CD4-positive, alpha-beta T cell (primary cell): ENCODE results near the gene G3BP1. TPM values are rescaled to one million over a fixed set of nuclear protein-coding genes. Genes with fewer than 3 reads are reported as not detected.

Source experiments
- ATAC-seq: fragments of 200-7000 bp; cut with Tn5 transposase; one replicate; pipeline ENCODE4 v1.10.0; 2022; ENCODE audit warnings: mild to moderate bottlenecking; ENCODE audit not compliant: poor library complexity
- CTCF ChIA-PET: fragments of 350-600 bp; sonication (Branson Sonifier 250); formaldehyde crosslinking; loops from one replicate; lab custom pipeline; 2021; ENCODE audit warnings: antibody characterized with exemption, inconsistent platforms; lab: Charles Lee
- POLR2A ChIA-PET: fragments of 350-600 bp; sonication (Branson Sonifier 250); formaldehyde crosslinking; loops from one replicate; lab custom pipeline; 2021; ENCODE audit warnings: antibody characterized with exemption, inconsistent platforms; lab: Charles Lee
- DNase-seq, 14 experiments: peaks; one replicate each; pipeline ENCODE4 v3.0.0-alpha.2; 2013 to 2020; ENCODE audit warnings: mixed read lengths in 2 of 14
- H3K27ac ChIP-seq, 2 donors: one replicate each; pipeline versions ENCODE4 v1.5.1 to v1.7.0; 2013; ENCODE audit warnings: low read length in 2 of 2, low read depth in 1 of 2, mild to moderate bottlenecking in 1 of 2
- H3K27me3 ChIP-seq, 2 experiments: 1 replicate in 1 of 2; 2 replicates in 1 of 2; pipeline versions ENCODE4 v1.6.1 to v1.7.0; 2013; ENCODE audit warnings: low read length in 2 of 2, control low read depth in 1 of 2, mild to moderate bottlenecking in 1 of 2, moderate library complexity in 1 of 2; ENCODE audit not compliant: insufficient read depth in 2 of 2, control insufficient read depth in 1 of 2
- H3K36me3 ChIP-seq: one replicate; pipeline ENCODE4 v1.6.1; 2013; ENCODE audit warnings: low read length, control low read depth; ENCODE audit not compliant: insufficient read depth
- H3K4me1 ChIP-seq: one replicate; pipeline ENCODE4 v1.6.1; 2013; ENCODE audit warnings: low read length, control low read depth; ENCODE audit not compliant: insufficient read depth
- H3K4me3 ChIP-seq: one replicate; pipeline ENCODE4 v1.5.1; 2013; ENCODE audit warnings: mild to moderate bottlenecking, low read length, moderate library complexity
- H3K9me3 ChIP-seq, 2 experiments: 1 replicate in 1 of 2; 2 replicates in 1 of 2; pipeline versions ENCODE4 v1.6.1 to v1.7.0; 2013; ENCODE audit warnings: low read length in 2 of 2, mild to moderate bottlenecking in 2 of 2, control low read depth in 1 of 2, moderate library complexity in 1 of 2; ENCODE audit not compliant: control insufficient read depth in 1 of 2, insufficient read depth in 1 of 2
- H3K27ac Mint-ChIP-seq: one replicate; pipeline ENCODE4 v1.8.0; 2020; ENCODE audit warnings: mixed read lengths
- H3K27me3 Mint-ChIP-seq: one replicate; pipeline ENCODE4 v1.8.0; 2021; ENCODE audit warnings: mixed read lengths
- H3K36me3 Mint-ChIP-seq: one replicate; pipeline ENCODE4 v1.8.0; 2021; ENCODE audit warnings: low read depth, mixed read lengths
- H3K4me1 Mint-ChIP-seq: one replicate; pipeline ENCODE4 v1.8.0; 2021; ENCODE audit warnings: low read depth, mixed read lengths
- H3K4me3 Mint-ChIP-seq: one replicate; pipeline ENCODE4 v1.8.0; 2020; ENCODE audit warnings: mild to moderate bottlenecking, mixed read lengths
- H3K9me3 Mint-ChIP-seq: one replicate; pipeline ENCODE4 v1.8.0; 2020; ENCODE audit warnings: mixed read lengths
- CTCF ChIP-seq: fragments of 200-600 bp; IDR thresholded peaks from one replicate; pipeline ENCODE4 v1.8.0; 2022; ENCODE audit warnings: antibody characterized with exemption, mild to moderate bottlenecking
- intact Hi-C, 2 experiments: fragments of 100-400 bp; cut with DNase I in 1 of 2; cut with micrococcal nuclease in 1 of 2; formaldehyde crosslinking; loops; one replicate each; pipeline versions ENCODE4 v1.15.1 to v1.9.0; 2023 to 2025; cut with DNase I, micrococcal nuclease
- total RNA-seq, 174 experiments: library from RNA in 2 of 174; stranded (reverse) in 2 of 174; gene quantifications; one replicate each; pipeline ENCODE4 v1.2.3 and lab custom pipeline; 2021 to 2026

Gene G3BP1
- total RNA-seq, 2 experiments from 2014 or later, result 82.3 to 83.9 TPM

- Histone ChIP-seq H3K27ac (no peak overlapping the region), H3K27me3 (no peaks in the 10 kb centered on the region), H3K9me3 (no peaks in the 10 kb centered on the region), H3K4me3 (no peak overlapping the region), H3K36me3 (peaks cover 21% of the 10 kb centered on the region), H3K4me1 (peaks cover 4% of the 10 kb centered on the region)
- POLR2A ChIA-PET, result no interaction called here
- Mint-ChIP-seq H3K9me3 (no peaks in the 10 kb centered on the region), H3K27ac (no peak overlapping the region), H3K27me3 (no peaks in the 10 kb centered on the region), H3K4me1 (peaks cover 3% of the 10 kb centered on the region), H3K4me3 (no peak overlapping the region), H3K36me3 (peaks cover 30% of the 10 kb centered on the region)
- DNase-seq, result no peak
- no peak for TF ChIP-seq CTCF
- intact Hi-C loops, result no loop called here
- no peak for ATAC-seq
- CTCF ChIA-PET, result interaction anchor here (0.5 kb wide), 1 partner anchor 33 kb away, joined by 3 read pairs; no protein-coding TSS in a partner anchor
Measured at GRCh38 chr5:151735646-151736045, 36.1 kb upstream of the G3BP1 start.

GRCh38 chr5:151737431-151737830 is 34.3 kb upstream of the G3BP1 start:
- no peaks in the 10 kb centered on the region for H3K27me3 Mint-ChIP-seq
- Histone ChIP-seq H3K36me3 (peaks cover 21% of the 10 kb centered on the region), H3K27me3 (no peaks in the 10 kb centered on the region), H3K9me3 (no peaks in the 10 kb centered on the region), H3K27ac (no peak overlapping the region), H3K4me3 (no peak overlapping the region), H3K4me1 (peaks cover 8% of the 10 kb centered on the region)
- DNase-seq (no peak), ATAC-seq (no peak)
- intact Hi-C loops, result no loop called here
- POLR2A ChIA-PET, result no interaction called here
- TF ChIP-seq CTCF, result no peak
- CTCF ChIA-PET, result no interaction called here
- peaks cover 33% of the 10 kb centered on the region for H3K36me3 Mint-ChIP-seq
- H3K4me1 Mint-ChIP-seq, result peaks cover 6% of the 10 kb centered on the region
- no peaks in the 10 kb centered on the region for H3K9me3 Mint-ChIP-seq
- H3K27ac Mint-ChIP-seq, result no peak overlapping the region
- H3K4me3 Mint-ChIP-seq, result no peak overlapping the region

GRCh38 chr5:151738125-151738848 is 33.5 kb upstream of the G3BP1 start:
- Mint-ChIP-seq H3K4me1 (peaks cover 10% of the 10 kb centered on the region), H3K36me3 (peaks cover 36% of the 10 kb centered on the region), H3K4me3 (no peak overlapping the region), H3K27ac (no peak overlapping the region), H3K9me3 (no peaks in the 10 kb centered on the region), H3K27me3 (no peaks in the 10 kb centered on the region)
- TF ChIP-seq CTCF, result no peak
- peaks cover 8% of the 10 kb centered on the region for H3K4me1 ChIP-seq
- H3K9me3 ChIP-seq, result no peaks in the 10 kb centered on the region
- H3K27me3 ChIP-seq, result no peaks in the 10 kb centered on the region
- no peak for ATAC-seq
- POLR2A ChIA-PET, result interaction anchor here (1.8 kb wide), 1 partner anchor 33 kb away, joined by 10 read pairs; the partner anchor contains the start of gene G3BP1
- no peak overlapping the region for H3K27ac ChIP-seq
- intact Hi-C loops, result no loop called here
- H3K4me3 ChIP-seq, result no peak overlapping the region
- H3K36me3 ChIP-seq, result peaks cover 23% of the 10 kb centered on the region
- CTCF ChIA-PET, result interaction anchor here (2.0 kb wide), 1 partner anchor 79 kb away, joined by 8 read pairs; no protein-coding TSS in a partner anchor
- no peak for DNase-seq
